OCI-LY3 (cell line): Measurements from ENCODE around the gene RPA1.

Source experiments
- CTCF ChIP-seq: fragments of 200-600, 300-600 bp; sonication (generic); IDR thresholded peaks from 2 replicates; pipeline ENCODE4 v1.5.1; 2014; ENCODE audit warnings: antibody characterized with exemption, low read length, low read depth
- EZH2phosphoT487 ChIP-seq: fragments of 200-600 bp; shearing (Covaris generic); IDR thresholded peaks from 2 replicates; pipeline ENCODE4 v1.6.1; 2018; ENCODE audit warnings: antibody characterized with exemption, mixed run types, low read depth

GRCh38 chr17:1813088-1813487 is 16.7 kb upstream of the RPA1 start:
- TF ChIP-seq CTCF (no peak), EZH2phosphoT487 (no peak)
